NCI-H510A (cell line): Measurements from ENCODE around the gene FCRL6.
A peak's percentile ranks its signal among the peaks of the same experiment; 100 is the strongest.

ENCODE experiments used
- DNase-seq: peaks from one replicate; lab custom pipeline; 2025; lab: John Stamatoyannopoulos, UW

The FCRL6 gene, protein sequence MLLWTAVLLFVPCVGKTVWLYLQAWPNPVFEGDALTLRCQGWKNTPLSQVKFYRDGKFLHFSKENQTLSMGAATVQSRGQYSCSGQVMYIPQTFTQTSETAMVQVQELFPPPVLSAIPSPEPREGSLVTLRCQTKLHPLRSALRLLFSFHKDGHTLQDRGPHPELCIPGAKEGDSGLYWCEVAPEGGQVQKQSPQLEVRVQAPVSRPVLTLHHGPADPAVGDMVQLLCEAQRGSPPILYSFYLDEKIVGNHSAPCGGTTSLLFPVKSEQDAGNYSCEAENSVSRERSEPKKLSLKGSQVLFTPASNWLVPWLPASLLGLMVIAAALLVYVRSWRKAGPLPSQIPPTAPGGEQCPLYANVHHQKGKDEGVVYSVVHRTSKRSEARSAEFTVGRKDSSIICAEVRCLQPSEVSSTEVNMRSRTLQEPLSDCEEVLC

DNA sequence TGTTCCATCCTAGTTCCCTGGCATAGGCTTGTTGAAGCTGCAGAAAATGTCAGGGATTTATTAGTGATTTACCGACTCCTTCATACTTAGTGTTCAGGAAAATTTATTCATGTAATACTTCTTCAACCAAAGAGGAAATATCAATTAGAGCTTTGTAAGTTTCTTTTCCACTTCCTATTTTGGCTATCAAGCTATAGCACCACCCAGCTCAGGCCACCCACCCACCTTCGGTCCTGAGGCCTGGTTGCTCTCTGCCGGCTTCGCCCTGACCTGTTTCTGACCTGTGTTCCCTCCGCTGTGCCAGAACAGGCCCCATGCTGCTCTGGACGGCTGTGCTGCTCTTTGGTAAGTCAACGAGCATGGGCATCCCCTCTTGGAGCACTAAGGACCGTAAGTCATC lies at the start of gene FCRL6:
Gene FCRL6 (plus strand): TSS at position 250 of the 400 bp plus-strand sequence. CDS start 65 bp downstream, at position 315.
- DNase-seq: no peak

GRCh38 chr1:159753386-159753785 lies 48.8 kb upstream of the FCRL6 start:
- no peak for DNase-seq

- DNase-seq: no peak
These were observed 46.6 kb upstream of the FCRL6 start for GRCh38 chr1:159755451-159756007.

DNA sequence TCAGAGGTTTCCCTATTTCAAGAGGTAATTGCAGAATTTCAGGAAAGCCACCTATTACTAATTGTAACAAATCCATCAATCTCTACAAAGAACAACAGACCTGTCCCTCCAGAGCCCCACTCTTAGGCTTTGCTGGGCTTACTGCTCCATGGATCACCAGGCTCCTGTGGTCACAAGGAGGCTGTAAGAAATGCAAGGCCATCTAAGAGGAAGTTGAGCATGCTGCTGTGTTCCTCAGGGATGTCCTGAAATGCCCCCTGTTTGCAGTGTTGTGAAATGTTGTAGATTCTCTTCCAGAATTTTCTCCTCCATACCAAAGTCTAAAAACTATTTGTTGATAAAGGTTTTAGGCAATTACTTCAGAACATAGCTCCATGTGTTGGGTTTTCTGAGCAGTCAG lies 45.8 kb upstream of the FCRL6 start:
- DNase-seq: no peak

- no peak for DNase-seq
These were observed 38.5 kb upstream of the FCRL6 start for GRCh38 chr1:159763686-159764085.

- no peak for DNase-seq
These were observed 36.4 kb upstream of the FCRL6 start for GRCh38 chr1:159765806-159766205.

DNA sequence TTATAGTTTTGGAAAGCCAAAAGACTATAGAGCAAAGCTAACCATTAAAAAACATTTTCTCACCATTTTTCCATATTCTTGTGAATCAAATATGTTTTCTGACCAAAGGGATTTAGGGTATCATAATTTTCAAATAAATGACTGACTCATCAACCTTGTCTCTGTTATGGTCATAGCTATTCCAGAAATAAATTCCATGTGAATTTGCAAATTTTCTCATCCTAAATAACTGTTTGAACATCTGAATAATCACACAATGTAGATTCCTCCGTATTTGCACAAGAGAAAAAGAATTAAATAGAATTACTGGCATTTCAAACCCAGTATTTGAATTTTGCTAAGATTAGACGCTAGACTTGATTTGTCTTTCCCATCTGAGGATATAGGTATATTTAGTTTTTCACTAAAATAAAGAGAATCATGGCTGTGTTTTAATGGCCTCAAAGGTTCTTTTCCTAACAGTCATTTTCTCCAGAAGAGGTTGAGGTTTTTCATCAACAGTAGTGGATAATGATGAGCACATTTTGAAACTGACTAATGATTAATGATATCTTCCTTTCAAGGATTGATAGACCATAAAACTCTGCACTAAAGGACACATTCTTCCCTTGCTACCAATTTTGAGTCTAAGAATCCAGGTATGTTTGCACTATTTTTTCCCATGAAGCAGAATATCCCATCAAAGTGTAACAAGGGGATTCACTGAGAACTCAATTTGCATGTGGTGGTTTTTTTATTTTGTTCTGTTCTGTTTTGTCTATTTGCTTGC lies 30.8 kb upstream of the FCRL6 start:
- DNase-seq: no peak

DNA sequence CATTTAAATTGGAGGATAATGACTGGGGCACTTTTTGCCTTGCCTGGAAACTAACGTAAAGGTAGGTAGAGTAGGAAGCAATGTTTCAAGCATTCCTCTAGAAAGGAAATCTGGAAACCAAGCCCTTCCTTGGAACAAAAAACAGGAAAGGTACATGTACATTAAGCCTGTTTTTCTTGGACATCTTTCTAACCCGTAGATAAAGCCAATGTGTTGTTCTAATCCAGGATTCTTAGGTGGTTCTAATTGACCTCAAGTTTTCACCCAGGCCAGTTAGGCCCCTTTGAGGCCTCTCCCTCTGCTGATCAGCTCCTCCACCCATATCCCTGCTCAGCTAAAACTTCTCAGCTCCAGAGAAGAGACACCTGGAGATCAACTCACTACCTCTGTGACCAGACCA lies 27.7 kb upstream of the FCRL6 start:
- no peak for DNase-seq

DNA sequence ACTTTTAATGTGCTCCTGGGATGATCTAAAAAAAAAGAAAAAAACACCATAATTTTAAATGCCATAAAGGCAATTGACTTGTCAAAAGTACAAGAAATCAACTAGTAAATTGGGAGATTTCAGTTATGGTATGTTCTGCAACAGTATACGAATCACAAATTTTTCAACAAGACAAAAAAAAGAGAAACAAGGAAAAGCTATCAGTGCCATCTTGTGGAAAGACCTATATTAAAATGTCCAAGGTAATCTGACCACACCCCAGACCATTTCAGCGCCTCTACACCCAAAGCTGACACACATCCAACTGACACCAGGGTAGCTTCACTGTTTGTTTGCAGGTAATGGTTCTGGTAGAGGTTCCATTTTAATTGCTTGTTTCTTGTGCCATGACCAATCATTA lies 26.4 kb upstream of the FCRL6 start:
- no peak for DNase-seq

DNA sequence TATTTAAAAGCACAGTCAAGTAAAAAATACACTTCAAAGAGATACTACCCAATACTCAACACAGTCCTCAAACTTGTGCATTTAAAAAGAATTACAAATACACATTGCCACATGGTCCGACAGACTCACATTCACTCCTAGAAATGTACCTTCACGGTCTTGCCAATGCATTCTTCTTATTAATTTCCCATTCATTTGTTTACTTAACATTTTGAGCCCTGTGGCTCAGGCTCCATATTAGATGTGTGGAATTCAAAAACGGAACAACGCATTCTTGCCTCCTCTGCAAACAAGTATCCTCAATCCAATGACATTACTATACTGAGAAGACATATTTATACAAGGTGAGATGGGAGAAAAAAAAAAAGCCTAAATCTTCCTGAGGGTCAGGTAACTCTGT lies 23.9 kb upstream of the FCRL6 start:
- DNase-seq: no peak

GRCh38 chr1:159779403-159779851 lies 22.7 kb upstream of the FCRL6 start:
- DNase-seq: no peak

- peak; percentile 93 for DNase-seq
These were observed 21.3 kb upstream of the FCRL6 start, which contains the start of gene DUSP23 for GRCh38 chr1:159780583-159781582. Gene DUSP23, plus strand, starts transcription at chr1:159780962. Its CDS starts 139 bp downstream, at chr1:159781101.

GRCh38 chr1:159781992-159782391 lies 20.2 kb upstream of the FCRL6 start:
- no peak for DNase-seq

DNA sequence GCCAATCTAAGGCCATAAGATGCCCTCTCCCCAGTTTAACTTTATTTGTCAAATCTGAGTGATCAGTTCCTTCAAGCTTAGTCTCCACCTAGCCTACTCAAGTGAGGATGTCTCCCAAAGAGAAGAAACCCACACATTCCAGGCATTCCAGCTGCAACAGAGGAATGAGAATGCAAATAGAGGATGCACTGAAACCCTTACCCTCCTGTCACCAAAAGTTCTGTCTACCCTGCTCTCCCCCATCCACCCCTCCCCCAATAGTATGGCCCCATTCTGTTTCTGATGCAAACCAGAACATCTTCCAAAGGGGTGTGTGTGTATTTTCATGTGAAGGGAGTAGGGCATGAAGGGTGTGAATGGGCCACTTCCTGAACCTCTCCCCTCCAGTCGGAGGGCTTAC lies 18.4 kb upstream of the FCRL6 start:
- no peak for DNase-seq

DNA sequence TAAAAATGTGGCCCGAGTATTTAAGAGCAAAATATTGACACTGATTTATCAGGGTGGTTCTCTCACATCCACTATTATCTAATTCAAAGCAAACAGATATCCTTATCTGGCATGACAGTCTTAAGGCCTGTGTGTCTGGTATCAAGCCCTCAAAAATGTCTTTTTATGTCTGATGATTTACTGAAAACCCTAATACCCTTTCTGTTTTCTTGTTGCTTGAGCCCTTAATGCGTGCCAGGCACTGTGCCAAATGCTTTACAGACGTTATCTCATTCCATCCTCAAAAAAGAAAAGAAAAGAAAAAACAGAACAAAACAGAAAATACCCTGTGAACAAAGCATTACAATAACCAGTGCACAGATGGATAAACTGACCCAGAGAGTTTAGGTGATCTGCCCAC lies 15.7 kb upstream of the FCRL6 start:
- DNase-seq: no peak

DNA sequence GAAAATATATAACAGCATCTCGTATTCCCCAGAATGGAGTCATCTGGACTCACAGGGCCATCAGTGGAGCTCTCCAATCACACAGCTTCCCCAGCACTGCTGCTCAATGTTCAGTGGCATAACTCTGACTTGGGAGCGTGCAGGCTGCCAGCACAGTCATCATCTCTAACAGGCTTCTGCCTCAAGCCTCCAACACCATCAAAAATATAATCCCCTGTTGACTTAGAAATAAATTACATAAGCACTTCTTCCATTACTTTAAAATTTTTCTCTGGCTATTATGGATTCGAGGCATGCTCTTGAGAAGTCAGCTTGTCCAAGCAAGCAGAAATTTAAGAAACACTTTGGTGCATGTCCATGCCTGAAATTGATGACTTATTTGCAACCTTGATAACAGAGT lies 15.2 kb upstream of the FCRL6 start:
- no peak for DNase-seq

DNA sequence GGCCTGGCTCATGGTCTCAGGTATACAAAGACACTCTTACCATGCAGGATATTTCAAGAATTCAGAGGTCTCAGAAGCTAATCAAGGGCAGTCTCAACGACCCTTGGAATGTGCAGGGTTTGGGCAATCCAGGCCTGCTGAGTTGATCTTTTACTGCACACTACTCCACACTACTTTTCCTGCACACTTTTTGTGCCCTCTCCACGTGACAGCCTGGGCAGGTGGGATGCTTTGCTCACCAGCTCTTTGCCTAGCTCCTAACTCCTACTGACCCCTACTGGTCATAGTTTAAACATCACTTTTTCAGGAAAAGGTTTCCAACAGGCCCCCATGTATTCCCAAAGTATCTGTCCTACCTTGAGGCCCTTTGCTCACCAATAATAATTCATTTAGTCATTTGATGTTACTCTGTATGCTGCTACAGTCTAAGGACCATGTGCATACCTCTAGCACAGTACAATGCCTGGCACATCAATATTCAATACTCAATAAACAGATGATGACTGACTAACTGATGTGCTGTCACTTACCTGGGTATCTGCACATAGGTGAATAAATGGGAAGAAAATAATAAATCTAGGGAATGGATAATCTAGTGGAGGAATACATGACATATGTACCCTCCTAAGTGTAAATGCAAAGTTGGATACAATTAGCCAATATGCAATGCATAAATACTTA lies 11.8 kb upstream of the FCRL6 start:
- no peak for DNase-seq

DNA sequence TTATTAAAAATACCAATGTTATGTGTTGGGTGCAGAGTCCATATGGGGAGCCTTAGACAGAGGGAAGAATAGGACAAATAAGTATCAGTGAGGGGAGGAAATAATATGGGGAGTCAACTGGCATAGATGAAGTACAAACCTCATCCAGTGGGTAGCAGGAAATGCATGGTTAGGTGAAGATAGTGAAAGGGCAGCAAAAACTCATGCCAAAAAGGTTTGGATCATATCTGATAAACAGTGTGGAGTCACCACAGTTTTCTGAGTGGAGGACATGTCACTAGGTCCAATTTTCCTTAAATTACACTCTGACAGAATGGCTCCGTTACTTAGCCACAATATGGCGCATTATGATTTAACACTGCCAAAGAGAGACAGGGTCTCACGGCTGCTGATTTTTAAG lies 11.1 kb upstream of the FCRL6 start:
- DNase-seq: no peak

- DNase-seq: no peak
These were observed 10.7 kb upstream of the FCRL6 start for GRCh38 chr1:159791461-159791860.

DNA sequence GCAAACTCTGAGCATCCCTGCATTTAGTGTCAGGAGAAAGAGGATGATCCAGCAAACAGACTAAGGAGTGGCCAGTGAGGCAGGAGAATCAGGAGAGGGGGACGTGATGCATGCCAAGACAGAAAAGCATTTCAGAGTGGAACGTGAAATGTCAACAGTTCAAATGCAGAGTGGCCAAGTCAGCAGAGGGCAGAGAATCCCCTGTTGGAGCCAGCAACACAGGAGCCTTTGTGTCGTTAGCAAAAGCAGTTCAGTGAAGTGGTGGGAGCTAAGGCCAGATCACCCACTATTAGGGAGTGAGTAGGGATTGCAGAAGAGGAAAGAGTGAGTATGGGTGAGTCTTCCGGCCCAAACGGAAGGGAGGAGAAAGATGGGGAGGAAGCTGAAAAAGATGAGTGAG lies 6.6 kb upstream of the FCRL6 start:
- no peak for DNase-seq

DNA sequence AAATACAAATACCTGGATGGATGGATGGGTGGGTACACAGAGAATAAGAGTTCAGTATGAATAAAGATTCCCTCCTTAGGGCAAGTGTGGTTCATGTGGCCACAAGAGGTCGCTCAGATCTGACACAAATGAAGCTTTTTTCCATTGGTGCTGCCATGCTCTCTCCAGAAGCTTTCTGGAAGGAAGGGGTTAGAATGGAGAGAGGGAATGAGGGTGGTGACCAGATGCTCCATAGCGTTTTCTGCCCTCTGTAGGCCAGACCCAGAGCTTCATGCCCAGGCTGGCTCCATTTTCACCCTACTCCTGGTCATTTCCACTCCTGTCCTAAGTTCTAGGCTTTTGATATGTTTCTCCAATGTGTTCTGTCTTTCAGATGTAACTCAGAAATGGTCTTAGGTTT lies 3.3 kb upstream of the FCRL6 start:
- DNase-seq: peak; percentile 82
